SKM-1 treated with dmso at 0.1 percent for 144 hours (cell line): Measurements from ENCODE around the gene IVNS1ABP.
"Not testable (repeated sequence)": the region's sequence is repeated elsewhere in the genome, so short reads cannot be mapped to it uniquely, and the experiment has no call there.

ENCODE experiments used
- DNase-seq: peaks from one replicate; lab custom pipeline; 2025; ENCODE audit not compliant: unreplicated experiment; lab: John Stamatoyannopoulos, UW

Gene IVNS1ABP

DNA sequence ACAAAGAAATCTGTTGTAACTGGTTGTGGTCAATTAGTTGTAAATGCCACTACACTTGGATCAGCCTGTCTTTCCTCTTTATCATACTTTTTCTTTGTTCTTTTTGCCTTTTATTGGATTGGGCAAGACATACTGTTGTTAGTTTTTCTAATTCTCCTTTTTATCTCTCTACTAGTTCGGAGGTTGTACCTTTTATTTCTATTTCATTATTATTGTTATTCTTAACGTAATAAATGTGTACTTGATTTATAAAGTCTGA lies 59.2 kb downstream of the IVNS1ABP start:
- no peak for DNase-seq

DNA sequence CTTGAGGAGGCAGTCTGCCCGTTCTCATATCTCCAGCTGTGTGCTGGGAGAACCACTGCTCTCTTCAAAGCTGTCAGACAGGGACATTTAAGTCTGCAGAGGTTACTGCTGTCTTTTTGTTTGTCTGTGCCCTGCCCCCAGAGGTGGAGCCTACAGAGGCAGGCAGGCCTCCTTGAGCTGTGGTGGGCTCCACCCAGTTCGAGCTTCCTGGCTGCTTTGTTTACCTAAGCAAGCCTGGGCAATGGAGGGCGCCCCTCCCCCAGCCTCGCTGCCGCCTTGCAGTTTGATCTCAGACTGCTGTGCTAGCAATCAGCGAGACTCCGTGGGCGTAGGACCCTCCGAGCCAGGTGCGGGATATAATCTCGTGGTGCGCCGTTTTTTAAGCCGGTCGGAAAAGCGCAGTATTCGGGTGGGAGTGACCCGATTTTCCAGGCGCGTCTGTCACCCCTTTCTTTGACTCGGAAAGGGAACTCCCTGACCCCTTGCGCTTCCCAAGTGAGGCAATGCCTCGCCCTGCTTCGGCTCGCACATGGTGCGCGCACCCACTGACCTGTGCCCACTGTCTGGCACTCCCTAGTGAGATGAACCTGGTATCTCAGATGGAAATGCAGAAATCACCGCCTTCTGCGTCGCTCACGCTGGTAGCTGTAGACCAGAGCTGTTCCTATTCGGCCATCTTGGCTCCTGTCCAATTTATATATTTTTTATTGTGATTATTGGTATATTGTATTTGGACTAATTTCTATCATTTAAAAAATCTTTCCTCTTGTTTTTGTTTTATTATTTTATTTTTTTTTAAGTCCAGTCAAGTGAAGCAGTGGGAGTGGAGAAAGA lies 59.7 kb downstream of the IVNS1ABP start:
- not testable (repeated sequence) for DNase-seq

DNA sequence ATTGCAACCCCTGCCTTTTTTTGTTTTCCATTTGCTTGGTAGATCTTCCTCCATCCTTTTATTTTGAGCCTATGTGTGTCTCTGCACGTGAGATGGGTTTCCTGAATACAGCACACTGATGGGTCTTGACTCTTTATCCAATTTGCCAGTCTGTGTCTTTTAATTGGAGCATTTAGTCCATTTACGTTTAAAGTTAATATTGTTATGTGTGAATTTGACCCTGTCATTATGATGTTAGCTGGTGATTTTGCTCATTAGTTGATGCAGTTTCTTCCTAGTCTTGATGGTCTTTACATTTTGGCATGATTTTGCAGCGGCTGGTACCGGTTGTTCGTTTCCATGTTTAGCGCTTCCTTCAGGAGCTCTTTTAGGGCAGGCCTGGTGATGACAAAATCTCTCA lies 61.4 kb downstream of the IVNS1ABP start:
- not testable (repeated sequence) for DNase-seq

GRCh38 chr1:185252404-185252803 lies 64.6 kb downstream of the IVNS1ABP start:
- not testable (repeated sequence) for DNase-seq

DNA sequence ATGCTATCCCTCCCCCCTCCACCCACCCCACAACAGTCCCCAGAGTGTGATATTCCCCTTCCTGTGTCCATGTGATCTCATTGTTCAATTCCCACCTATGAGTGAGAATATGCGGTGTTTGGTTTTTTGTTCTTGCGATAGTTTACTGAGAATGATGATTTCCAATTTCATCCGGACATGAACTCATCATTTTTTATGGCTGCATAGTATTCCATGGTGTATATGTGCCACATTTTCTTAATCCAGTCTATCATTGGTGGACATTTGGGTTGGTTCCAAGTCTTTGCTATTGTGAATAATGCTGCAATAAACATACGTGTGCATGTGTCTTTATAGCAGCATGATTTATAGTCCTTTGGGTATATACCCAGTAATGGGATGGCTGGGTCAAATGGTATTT lies 65.1 kb downstream of the IVNS1ABP start:
- DNase-seq, result not testable (repeated sequence)

GRCh38 chr1:185250063-185250462 lies 67.0 kb downstream of the IVNS1ABP start:
- no peak for DNase-seq

DNA sequence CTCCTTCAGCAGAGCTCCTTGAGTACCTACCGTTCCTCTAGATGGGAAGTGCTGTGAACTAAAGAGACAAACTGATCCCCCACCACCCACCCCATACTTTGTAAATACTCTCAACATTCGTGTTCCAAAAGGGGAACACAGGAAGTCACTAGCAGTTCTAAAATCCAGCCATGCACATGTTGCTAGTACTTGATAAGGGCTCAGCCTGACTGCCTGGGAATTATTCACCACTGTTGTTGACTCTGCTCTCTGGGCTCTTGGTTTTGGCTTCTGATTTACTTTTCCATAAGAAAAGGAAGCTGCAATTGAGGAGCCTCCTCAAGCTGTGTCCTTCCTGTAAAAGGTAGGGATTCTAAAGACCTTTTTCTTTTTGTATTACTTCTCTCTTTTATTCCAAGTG lies 67.5 kb downstream of the IVNS1ABP start:
- no peak for DNase-seq
